ENCODE results near the gene CYP2C9.
"Not testable (repeated sequence)": the region's sequence is repeated elsewhere in the genome, so short reads cannot be mapped to it uniquely, and the experiment has no call there.

- not testable (repeated sequence) for TF ChIP-seq CTCF (IDR thresholded peaks at IDR 0.05); SIN3A (IDR thresholded peaks at IDR 0.05; ENCODE audit: borderline replicate concordance, insufficient read depth, low read depth, low read length); REST (IDR thresholded peaks at IDR 0.05; ENCODE audit: insufficient read depth in 1 of 2, low read depth in 2 of 2, low read length in 1 of 2); POLR2AphosphoS5 (IDR thresholded peaks at IDR 0.05; ENCODE audit: low read depth, low read length)
Measured at GRCh38 chr10:94946181-94946580, 7.7 kb downstream of the CYP2C9 start.

Data from Panc1 (cell line).